Inflammatory macrophage treated with lipopolysaccharide for 4 hours (primary cell): ENCODE data around the gene AASS.
"Not testable (repeated sequence)": the region's sequence is repeated elsewhere in the genome, so short reads cannot be mapped to it uniquely, and the experiment has no call there.

ENCODE experiments used
- DNase-seq: peaks from one replicate; pipeline ENCODE4 v3.0.0-alpha.2; 2020

The AASS gene

DNA sequence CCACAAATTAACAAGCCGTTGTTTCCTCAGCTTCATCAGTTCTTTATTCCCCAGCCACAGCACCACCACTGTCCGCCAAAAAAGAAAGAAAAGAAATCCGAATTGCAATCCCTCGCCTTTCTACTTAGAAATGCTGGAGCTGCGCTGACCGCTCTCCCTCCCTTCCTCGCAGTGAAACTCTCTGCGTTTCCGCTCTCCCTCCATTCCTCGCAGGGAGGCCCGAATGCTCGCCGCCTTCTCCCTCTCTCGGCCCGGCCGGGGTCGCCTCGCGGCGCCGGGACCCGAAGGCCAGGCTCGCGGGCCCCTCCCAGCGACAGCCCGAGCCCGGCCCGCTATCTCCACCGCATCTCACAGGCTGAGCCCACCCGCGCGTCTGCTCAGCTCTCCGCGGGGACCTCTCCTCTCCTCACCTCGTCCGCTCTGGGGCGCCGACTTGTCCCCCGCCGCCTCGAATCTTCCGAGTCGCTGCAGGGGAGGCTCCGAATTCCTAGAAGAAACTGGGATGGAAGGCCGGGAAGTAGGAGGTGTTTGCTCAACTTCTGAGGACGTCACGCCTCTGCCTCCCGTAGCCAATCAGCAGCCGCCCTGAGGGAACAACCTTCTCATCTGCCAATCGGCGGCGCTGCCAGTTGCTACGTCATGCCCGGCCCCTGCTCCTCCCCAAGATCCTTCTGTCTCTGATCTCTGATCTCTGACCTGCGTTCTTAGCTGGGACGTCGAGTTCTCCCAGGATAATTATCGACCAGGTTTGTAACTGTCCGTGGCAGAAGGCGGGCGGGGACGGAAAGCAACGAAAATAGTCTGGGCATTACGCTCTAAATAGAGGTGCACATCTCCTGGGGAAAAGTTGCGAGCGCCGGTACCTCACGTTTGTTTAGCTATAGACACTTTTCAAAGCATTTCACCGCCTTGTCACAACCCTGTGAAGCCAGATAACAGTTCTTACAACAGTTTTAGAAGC lies at the start of gene AASS:
TSS of gene AASS (minus strand) at position 499 of the 961 bp plus-strand sequence. CDS start 10,523 bp downstream, outside the sequence.
- peak; percentile 90 for DNase-seq

GRCh38 chr7:122188785-122189184 lies 44.7 kb upstream of the AASS start:
- DNase-seq, result no peak

- DNase-seq, result no peak
Measured at GRCh38 chr7:122183106-122183505, 39.1 kb upstream of the AASS start.

DNA sequence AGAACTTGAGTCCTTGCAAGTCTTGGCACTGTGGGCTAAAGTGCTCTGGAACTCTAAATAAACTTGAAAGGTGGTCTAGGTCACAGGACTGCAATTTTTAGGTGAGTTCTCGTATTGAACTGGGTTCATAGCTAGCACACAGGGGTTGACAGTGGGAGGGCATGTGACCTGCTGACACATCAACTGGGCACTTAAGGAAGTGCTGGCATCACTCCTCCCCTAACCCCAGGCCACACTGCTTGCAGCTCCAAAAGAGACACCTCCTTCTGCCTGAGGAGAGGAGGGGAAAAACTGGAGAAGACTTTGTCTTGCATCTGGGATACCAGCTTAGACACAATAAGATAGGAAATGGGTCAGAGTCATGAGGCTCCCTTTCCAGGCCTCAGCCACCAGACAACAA lies 38.0 kb upstream of the AASS start:
- DNase-seq, result no peak

- DNase-seq, result not testable (repeated sequence)
Measured at GRCh38 chr7:122172144-122172543, 28.1 kb upstream of the AASS start.

DNA sequence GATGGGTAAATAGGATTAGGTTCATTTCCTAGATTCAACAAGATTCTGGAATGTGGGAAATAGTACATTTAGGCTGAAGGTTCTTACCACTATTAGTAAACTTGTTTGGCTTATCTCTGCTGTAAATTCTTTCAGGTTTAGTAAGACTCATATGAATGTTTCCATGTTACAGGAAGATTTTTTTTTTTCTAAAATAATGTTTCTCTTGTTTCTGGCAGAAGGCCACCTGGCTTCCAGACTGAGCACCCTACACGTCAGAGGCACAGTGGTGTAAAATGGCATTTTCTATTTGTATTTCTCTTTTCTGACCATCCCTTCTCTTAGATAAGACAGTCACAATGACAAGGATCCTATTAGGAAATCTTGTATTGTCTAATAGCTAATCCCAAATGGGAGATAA lies 22.7 kb upstream of the AASS start:
- no peak for DNase-seq

DNA sequence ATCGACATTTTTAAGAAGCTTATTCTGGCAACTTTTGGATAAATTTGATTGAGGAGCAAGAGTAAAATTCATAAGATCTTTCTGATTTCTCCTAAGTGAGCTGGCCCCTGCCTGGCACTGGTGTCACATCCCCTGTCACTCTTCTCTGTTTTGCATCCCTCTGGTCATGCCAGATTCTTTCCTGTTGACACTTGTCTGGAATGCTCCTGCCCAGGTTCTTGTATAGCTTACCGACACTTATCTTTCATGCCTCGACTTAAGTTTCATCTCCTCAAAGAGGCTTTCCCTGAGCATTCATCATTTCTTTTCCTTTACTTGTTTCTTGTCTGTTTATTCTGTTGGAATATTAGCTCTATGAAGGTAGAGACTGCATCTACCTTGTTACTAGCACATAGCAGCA lies 22.2 kb upstream of the AASS start:
- no peak for DNase-seq

- no peak for DNase-seq
Measured at GRCh38 chr7:122161628-122162027, 17.6 kb upstream of the AASS start.

DNA sequence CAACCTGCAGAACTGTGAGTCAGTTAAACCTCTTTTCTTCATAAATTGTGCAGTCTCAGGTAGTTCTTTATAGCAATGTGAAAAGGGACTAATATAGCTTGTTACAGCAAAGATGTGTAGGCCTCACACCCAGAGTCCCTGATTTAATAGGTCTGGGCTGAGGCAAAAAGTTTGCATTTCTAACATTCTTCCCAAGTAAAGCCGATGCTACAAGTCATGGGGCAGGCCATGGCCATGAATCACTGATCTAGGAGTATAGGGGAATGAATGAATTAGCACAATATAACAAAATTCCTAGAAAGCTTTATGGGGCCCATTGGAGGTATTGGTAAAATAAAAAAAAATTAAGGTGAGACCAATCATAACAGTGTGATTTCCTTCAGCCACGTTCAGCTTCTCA lies 11.5 kb upstream of the AASS start:
- DNase-seq, result no peak

DNA sequence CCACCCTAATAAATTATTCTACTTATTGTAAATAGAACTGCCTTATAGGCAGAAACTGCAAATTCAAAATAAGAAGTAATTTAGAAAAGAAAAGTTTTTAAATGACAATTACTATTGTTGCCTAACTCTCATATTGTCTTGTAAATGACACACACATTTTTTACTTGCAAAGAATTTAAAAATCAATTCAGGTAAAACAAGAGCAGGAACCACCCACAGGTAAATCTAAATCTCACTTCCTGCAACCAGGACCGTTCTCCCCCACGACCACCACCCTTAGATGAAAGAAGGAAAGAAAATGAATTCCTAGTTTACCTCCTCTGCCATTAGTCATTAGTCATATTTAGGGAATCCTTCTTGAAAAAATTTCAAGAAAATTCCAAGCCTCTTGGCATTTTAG lies 4.8 kb upstream of the AASS start:
- DNase-seq, result no peak

- DNase-seq, result no peak
Measured at GRCh38 chr7:122148081-122148480, 4.0 kb upstream of the AASS start.

DNA sequence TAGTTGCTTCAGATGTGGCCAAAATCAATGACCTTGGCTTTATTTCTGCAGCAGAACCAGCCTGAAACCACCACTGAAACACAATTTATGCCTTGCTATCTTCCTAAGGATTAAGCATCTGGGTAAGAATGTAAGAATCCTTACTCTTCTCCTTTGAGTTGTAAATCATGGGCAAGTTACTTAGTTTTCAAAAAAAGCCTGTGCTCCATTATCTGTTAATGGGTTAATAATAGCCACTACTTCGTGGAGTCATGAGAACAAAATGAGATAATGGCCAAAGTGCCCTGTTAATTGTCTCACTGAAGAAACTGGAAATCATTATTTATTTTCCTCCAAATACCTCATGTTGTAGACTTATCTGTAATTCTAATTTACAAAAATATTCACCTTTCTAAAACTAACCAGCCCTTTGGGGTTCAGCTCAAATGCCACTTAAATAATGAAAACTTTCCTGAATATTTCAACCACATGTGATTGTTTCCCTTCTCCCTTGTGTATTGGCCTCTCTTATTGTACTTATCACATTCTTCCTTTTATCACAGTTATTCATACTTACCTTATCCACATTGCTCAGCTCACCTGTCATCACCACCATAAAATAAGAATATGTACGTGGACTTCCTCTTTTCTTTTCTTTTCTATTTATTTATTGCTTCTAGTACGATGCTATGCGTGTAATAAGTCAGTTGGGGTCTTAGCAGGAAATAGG lies 2.0 kb upstream of the AASS start:
- no peak for DNase-seq

DNA sequence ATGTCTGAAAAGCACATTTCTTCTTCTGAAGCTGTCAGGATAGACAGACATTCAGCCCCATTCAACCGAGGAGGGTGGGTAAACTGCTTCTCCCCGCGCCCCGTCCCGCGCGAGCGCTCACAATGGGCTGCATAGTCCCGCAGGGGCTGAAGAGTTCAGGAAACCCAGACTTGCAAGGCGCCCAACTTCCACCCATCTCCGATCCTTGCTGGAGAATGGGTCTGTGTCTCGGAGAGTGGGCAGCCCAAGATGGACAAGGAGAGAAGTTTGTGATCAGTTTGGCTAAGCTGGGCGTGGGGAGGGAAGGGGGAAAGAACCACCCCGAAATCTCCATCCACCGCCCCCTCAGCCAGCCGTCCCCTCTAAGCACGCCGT lies 686 bp downstream of the AASS start:
- peak; percentile 0 for DNase-seq

GRCh38 chr7:122140918-122141317 lies 3.1 kb downstream of the AASS start:
- DNase-seq, result no peak

DNA sequence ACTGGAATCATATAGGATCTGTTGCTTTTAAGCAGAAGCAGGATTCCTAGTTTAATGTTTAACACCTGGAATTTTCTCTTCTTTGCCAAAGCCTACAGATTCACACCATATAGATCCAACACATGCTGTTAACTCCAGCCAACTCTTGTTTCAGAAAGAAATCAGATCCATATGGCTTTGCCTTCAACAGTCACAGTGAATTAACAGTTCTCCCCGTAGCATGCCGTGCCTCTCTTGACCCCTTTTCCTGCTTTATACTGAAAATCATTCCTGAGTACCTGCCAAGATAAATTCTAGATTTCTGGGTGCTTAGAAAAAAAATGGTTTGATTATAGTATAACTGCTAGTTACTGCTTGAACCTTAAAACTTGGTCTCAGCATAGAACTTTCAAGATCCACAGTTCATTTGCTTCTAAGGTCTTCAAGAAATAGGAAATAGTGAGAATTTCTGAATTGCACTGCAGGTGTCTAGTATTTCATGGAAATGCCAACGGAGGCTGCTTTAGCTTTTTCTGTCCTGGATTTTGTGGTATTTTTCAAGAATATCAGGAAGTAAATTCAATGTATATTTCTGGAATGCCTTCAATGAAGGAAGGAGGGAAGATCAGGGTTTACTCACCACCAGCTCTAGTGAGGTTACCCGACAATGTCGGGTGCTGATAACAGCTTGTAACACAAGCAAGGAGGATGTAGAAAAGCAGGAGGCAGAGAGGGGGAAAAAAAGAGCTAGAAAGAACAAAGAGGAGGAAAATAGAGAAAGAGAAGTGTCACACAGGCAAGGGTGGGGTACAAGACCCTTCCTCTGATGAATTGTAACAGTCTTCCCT lies 6.6 kb downstream of the AASS start:
- DNase-seq, result no peak

GRCh38 chr7:122136639-122137245 lies 7.3 kb downstream of the AASS start:
- DNase-seq, result peak; percentile 19

- DNase-seq, result no peak
Measured at GRCh38 chr7:122136078-122136477, 8.0 kb downstream of the AASS start.

- no peak for DNase-seq
Measured at GRCh38 chr7:122135275-122135674, 8.8 kb downstream of the AASS start.

DNA sequence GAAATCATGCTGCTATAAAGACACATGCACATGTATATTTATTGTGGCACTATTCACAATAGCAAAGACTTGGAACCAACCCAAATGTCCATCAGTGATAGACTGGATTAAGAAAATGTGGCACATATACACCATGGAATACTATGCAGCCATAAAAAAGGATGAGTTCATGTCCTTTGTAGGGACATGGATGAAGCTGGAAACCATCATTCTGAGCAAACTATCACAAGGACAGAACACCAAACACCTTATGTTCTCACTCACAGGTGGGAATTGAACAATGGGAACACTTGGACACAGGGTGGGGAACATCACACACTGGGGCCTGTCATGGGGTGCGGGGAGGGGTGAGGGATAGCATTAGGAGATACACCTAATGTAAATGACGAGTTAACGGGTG lies 9.3 kb downstream of the AASS start:
- DNase-seq, result not testable (repeated sequence)

- DNase-seq, result no peak
Measured at GRCh38 chr7:122133477-122133876, 10.6 kb downstream of the AASS start.

GRCh38 chr7:122132341-122132740 lies 11.7 kb downstream of the AASS start:
- DNase-seq, result no peak

DNA sequence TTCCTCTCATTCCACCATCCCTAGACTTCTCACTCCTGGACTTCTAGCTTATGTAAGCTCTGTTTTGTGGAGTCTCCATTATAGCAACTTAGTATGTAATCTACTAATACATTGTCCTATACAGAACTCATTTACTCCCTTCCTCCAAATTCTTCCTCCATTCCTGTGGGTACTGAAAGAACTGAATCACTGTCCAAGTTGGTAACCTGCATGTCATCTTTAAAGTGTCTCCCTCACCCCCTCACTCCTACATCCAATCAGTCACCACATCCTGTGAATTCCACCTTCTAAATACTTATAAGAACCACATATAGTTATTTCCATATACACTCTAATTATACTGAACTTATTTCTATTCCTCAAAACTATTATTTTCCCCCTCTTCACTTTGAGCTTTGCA lies 20.3 kb downstream of the AASS start:
- no peak for DNase-seq

DNA sequence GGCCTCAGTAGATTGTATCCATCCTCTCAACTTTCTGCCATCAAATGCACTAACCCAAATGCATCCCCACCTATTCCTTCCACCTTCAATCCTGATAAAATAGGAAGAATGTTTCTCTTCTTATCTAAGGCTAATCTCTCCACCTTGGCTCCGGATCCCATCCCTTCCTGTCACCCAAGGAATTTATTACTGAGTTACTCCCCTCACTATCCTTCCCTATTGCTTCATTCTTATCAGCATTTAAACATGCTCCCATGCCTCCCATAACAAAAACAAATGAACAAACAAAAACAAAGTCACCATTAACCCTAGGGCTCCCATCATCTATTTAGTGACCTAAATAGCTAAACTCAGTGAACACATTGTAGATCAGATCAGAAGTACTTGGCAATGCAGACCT lies 25.3 kb downstream of the AASS start:
- DNase-seq, result no peak
